NCI-H1694 (cell line): ENCODE results near the gene SH2D2A.

ENCODE experiments used
- DNase-seq: peaks from one replicate; lab custom pipeline; 2025; lab: John Stamatoyannopoulos, UW

Gene SH2D2A

DNA sequence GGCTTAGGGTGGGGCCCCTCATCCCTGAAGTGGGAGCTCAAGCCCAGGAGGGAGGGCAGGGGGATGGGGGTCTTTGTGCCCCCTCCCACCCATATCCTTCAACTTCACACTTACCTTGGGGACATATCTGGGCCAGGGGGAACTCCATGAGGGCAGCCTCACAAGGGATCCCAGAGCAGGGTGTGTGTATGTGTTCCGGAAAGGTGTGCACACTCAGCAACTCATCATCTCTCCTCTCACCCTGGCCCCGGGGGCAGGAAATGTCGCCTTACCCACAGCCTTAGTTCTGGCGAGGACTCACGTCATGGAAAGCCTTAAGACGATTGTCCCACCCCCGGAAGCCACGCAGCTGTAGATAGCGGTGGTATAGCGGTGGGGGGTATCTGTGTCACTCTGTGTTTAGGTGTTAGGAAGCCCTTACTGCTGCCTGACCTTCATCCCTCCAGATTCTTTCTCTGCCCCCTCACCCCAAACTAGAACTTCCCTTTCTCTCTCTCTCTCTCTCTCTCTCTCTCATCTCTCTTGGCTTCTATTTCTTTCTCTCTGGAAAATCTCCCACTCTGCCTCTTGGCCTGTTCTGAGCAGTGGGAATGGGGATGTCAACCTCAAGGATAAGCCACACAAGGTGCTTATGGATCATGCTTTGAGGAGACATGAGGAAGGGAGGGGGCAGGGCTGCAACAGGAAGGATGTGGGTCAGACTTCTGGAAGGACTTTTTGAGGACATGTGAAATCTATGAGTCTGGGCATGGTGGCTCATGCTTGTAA, at the start of gene SH2D2A:
Gene SH2D2A, minus strand, starts transcription at position 288 of the 768 bp plus-strand sequence. Its CDS starts 140 bp downstream, at position 148.
- DNase-seq, result no peak

DNA sequence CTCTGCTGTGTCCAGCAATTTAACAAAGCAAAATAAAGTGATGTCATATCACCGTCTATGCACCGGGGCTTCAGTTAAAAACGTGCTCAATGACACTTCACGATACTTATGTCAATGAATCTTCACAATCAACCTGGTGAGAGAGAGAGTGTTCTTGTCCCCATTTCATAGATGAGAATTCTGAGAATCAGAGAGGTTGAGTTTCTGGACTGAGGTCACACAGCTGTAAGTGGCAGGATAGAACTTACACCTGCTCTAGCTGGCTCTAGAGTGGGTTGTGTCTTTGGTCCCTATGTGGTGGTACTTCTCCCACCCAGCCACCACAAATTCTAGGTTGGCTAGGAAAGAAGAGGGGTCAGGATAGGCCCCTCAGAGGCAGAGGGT, 49.2 kb upstream of the SH2D2A start:
- DNase-seq, result no peak

DNA sequence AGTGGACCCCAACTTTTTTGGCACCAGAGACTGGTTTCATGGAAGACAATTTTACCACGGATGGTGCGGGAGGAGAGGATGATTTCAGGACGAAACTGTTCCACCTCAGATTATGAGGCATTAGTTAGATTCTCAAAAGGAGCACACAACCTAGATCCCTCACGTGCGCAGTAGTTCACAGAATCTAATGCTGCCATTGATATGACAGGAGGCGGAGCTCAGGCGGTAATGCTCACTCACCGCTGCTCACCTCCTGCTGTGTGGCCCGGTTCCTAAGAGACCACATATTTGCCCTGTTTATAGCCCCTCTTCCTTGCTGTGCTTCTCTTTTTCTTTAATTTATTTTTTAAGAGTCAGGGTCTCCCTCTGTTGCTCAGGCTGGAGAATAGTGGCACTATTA, 48.6 kb upstream of the SH2D2A start:
- DNase-seq, result no peak

DNA sequence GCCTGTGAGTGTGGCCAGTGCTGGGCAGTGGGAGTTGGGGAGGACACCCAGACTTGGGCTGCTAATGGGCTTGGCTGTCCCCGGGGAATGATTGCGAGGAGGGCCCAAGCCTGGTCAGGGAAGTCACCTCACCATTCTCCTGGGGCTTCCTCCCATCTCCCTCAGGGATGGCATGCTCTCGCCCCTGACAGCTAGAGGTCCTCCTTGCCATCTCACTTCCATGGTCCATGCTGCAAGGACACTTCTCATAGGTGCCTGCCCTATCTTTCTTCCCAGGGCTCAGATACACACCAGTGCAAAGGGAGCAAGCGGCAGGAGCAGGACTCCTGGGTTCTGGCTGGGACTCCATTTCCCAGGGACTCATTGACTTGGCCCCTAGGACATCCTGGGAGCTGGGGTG, 48.1 kb upstream of the SH2D2A start:
- no peak for DNase-seq

DNA sequence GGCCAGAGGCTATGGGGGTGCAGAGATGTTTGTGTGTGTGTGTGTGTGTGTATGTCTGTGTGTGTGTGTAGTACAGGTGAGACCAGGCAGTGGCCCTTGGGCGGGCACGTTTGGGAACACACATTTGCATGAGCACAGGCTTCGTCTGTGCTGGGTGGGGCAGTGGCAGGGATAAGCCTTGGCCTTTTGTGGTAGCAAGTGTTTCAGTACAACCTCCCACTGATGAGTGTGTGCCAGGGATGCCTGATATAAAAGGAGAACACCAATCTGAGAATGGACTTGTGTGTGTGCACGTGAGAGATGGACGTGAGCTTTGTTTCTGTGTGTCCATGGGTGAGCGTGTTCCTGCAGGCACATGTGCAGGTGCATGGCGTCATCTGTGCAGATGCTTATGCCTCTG, 47.0 kb upstream of the SH2D2A start:
- DNase-seq, result no peak

DNA sequence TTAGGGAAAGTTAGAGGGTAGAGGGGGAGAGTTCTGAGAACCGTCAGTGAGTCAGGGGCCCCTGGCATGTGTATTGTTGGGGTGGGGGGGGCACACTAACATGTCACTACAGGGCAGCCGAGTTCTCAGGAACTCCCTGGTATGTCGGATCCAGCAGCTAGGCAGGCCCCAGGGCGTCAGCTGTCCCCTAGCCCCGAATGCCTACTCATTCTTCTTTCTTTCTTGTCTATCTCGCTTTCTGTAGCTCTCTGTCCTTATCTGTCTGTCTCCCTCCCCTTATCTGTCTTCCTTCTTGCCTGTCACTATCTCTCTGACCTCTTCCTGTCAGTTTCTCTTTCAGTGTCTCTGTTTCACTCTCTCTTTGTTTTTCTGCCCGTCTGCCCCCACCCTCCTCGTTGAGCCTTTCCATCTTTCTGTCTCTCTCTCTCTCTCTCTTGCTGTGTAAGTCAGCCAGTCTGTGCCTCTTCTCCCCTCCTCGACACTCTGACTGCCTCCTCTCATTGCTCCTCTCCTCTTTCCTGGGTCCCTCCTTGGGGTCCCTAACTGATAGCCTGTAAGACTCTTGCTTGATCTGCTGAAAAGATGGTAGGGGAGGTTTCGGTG, 46.5 kb upstream of the SH2D2A start:
- no peak for DNase-seq

DNA sequence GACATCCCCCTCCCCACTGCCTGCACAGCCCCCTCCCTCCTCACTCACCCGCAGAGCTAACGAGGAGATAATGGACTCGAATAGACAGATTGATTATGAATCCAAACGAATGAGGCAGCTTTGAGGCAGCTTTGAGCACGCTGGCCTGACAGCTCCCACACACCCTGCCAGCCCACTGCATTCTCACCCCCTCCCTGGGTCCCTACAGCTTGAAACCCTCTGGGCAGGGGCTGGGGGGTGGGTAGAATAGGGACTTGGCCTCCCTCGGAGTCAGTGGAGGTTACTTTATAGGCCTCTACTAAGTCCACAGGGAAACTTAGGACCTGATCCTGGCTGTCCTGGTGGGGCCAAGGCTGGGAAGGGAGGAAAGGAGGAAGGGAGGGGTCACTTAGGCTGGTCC, 45.9 kb upstream of the SH2D2A start:
- no peak for DNase-seq

DNA sequence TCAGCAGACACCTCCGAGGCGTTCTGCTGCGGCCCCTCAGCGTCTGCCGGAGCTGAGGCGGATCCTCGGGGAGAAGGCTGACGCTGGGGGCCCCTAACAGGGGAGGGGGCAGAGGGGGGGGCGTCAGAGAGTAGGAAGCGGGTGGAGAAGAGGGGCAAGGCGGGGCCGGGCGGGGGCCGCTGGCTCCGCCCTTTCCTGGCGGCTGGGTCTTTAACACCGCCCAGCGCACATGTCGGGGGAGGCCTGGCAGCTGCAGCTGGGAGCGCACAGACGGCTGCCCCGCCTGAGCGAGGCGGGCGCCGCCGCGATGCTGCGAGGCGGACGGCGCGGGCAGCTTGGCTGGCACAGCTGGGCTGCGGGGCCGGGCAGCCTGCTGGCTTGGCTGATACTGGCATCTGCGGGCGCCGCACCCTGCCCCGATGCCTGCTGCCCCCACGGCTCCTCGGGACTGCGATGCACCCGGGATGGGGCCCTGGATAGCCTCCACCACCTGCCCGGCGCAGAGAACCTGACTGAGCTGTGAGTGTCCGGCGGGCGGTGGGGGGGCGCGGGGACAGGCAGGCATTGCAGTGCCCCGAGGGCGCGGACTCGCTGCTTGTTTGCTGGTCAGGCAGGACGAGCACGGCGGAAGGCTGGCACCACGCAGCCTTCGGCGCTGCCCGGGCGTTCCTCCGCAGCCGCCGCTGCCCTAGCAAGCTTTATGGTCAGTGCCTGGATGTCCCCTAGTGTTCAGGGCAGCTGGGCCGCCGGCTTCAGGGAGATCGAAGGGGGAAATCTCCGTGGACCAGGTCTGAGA, 44.2 kb upstream of the SH2D2A start, which contains the start of gene NTRK1:
Gene NTRK1, plus strand, starts transcription at position 238 of the 796 bp plus-strand sequence. Its CDS starts 70 bp downstream, at position 308.
- DNase-seq, result peak; percentile 92

DNA sequence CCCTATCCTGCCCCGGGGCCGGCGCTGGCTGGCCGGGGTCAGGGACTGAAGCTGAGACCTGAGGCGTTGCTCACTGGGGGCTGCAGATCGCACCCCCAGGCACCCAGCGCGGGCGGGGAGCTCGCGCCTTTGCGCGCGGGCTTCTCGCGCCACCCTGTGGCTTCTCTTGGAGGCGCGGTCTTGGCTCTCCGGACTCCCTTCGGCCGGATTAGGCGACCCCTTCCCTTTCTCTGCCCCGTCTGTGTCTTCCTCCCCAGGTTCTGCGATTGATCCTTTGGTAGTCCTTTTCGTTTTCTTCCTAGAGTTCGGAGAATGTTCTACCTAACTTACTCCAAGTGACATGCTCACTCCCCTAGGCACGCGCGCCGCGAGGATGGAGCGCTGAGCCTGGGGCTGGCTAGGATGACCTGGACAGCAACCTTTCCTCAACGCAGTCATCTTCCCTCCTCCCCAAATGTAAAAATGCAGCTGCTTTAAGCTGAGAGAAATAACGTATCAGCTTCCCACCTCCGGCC, 43.5 kb upstream of the SH2D2A start:
- no peak for DNase-seq

DNA sequence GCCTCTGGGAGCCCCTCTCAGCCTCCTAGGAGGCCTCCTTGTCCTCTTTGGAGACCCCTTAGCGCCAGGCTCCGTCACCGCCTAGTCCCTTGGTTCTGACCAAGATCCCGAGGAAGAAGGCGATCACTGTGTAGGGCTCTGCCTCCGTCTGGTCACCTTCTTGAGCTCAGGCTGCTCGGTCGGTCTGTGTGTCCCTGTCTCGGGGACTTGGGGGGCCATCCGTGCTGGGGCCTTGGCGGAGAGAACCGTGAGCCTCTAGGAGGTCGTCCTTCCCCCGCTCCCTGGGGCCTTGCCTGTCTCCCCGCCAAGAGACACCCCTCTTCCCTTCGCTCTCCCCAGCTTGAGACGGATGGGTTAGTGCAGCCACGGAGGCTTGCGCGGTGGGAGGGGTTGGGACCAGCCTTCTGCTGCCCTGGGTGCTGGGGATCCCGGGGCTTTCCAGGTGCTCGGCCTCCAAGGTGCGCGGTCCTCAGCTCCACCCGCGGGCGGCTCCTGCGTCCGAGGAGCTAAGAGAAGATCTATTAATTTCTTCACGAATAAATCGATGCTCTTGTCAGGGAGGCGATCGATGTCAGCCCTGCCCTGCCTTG, 43.0 kb upstream of the SH2D2A start:
- no peak for DNase-seq

DNA sequence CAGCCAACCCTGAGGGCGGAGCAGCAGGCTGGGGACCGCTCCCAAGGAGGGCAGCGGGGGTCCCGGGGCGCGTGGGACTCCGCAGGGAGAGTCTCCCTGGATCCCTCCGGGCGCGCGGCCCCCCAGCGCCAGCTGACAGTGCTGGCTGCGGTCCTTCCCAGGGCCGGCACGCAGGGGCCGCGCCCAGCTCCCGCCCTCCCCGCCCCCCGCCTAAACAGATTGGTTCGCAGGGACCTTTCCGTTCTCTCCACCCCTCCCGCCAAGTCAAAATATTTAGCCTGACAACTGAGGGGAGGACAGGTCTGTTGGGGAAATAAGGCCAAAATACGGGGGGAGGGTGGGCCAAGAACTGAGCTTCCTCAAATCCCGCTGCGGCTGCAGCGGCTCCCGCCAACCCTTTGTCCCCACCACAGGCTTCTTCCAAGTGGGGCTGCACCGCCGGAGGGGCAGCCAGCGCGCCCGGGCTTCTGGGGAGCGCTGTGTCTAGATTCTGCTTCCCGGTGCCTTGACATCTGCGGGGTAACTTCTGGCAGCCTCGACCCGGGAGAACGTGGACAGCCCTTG, 42.4 kb upstream of the SH2D2A start, which contains the start of gene INSRR:
Gene INSRR, minus strand, starts transcription at position 159 of the 564 bp plus-strand sequence. CDS start 496 bp downstream, outside the sequence.
- DNase-seq, result no peak

DNA sequence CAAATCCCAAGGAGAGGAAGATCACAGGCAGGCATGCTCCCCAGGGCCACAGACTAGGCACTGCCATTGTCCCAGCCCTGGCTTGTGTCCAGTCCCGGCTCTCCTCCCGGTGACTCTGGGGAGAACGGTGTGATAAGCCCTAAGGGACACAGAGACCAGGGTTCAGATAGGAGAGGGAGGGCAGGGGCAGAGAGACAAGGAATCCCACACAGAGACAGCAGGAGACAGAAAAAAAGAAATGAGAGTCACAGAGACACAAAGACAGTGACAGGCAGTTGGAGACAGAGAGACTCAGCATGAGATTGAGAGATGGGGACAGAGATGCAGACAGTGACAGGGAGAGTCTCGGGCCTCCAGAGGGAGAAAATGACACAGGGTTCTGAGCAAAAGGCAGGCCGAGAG, 41.9 kb upstream of the SH2D2A start:
- DNase-seq, result no peak

DNA sequence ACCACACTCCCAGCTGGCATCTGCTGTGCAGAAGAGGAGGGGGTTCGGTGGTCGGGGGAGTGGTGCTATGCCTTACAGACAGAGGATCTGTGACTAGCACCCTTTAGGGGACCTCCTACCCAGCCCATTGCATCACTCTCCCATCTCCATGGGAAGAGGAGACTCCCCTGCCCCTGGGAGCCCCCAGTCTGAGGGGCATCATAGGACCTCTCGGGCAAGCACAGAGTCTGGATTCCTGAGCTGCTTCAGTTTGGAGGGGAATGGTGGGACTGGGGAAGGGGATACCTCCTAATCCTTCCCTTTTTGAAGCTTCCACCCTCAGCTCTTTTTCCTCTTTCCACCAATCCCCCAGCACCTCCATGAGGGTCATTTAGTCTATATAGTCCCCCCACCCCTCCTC, 40.9 kb upstream of the SH2D2A start:
- no peak for DNase-seq

DNA sequence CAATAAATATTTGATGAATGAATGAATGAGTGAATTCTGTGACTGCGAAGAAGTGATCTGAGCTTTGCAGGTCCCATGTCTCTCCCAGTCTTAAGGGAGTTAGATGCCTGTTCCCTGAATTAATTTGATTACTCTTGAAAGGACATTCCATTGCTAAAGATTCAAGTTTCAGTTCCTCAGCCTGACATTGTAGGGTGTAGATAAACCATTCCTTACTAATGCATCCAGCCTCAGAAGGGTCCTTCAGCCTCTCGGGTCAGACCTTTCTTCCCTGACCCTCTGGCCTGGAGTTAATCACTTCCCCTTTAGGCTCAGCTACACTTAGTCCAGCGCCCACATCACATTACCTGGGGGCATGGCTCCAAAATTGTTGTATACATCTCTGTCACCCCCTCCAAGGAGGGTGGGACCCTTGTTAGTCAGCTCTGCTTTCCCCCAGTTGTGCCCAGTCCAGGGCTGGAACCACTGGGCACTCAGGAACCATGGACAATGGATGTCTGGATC, 39.7 kb upstream of the SH2D2A start:
- no peak for DNase-seq

DNA sequence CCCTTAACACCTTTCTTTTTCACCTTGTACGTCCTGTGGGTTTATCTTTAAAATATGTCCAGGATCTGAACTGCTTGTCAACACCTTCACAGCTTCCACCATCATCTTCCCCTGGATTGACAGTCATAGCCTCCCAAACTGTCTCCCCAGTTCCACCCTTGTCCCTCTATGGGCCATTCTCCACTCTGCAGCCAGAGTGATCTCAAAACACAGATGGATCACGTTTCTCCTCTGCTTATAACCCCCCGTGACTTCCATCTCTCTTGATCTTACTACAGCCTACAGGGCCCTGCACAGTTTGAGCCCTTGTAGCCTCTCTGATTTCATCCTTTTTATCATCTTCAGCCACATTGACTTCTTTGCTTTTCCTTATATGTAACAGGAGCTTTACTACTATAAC, 38.0 kb upstream of the SH2D2A start:
- DNase-seq, result no peak

DNA sequence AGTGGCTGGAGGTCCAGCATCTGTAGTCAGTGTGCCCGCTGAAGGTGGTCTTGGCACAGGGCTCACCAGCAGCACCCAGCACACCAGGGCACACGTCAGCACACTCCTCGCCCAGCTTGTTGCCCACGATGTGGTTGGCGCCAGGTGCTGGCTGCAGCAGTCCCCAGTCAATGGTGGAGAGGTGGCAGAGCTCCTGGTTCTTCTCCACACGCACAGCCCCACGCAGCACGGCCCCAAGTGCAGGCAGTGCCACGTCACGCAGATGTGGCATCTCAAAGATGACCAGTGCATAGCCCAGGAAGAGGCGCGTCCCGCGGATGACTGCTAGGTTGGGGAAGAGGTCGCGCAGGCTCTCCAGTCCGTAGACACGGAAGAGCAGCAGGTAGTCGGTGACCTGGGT, 37.1 kb upstream of the SH2D2A start:
- DNase-seq, result no peak

DNA sequence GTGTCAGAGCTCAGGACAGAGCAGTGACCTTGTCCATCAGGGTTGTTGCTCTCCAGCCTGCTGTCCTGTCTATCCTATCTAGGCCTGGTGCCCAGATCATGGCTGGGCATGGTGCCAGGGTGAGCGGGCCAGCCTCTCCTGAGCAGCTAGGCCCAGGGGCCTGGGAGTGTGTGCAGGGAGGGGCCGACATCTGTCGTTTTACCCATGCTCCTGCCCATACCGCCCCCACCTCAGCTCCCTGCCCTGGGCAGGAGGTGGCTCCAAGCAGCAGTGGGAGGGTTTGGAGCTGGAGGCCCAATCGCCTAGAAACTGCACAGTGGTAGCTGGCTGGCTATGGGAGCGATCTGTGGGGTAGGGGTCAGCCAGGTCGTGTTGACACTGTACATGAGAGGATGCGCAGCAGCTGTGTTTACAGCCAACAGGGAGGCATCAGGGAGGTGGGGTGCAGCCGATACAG, 35.8 kb upstream of the SH2D2A start:
- DNase-seq, result peak; percentile 99

DNA sequence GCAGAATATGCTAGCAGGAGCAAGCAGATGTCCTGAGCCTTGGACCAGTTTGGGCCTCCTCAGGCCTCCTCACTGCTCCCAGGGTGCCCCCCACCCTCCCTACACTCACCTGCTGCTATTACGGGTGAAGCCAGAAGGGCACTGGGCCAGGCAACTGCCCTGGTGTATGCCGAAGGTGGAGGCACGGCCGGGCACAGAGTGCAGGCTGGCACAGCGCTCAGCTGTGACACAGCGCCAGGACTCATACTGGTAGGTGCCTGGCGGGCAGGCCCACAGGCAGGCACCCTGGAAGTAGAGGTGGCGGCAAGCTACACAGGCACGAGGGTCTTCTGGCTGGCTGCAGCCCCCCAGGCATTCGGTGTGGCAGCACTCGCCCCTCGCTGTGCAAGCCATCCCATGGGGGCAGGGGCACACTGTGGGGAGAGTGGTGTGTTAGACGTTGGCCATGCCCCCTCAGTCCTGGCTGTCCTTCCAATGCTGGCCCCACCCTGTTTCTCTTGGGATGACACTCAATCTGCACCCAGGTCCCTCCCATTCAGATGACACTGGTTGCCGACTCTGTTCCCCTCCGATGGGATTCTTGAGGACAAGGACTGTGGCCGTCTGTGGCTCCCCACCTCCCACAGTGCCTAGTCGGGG, 35.2 kb upstream of the SH2D2A start:
- DNase-seq, result peak; percentile 97

DNA sequence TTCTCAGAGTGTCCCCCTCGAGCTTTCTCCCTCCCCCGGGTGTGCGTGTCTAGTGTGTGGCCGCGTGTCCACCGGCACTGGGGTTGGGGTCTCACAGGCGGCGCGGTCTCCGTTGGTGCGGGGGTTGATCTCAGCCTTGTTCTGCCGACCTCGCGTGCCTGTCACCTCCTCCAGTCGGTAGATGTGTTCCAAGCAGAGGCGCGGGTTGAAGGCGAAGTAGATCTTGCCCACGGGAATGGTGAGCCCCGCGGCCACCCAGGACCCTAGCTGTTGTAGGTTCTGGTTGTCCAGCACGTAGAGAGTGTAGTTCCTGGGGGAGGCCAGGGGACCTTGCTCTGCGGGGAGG, 32.5 kb upstream of the SH2D2A start:
- no peak for DNase-seq

DNA sequence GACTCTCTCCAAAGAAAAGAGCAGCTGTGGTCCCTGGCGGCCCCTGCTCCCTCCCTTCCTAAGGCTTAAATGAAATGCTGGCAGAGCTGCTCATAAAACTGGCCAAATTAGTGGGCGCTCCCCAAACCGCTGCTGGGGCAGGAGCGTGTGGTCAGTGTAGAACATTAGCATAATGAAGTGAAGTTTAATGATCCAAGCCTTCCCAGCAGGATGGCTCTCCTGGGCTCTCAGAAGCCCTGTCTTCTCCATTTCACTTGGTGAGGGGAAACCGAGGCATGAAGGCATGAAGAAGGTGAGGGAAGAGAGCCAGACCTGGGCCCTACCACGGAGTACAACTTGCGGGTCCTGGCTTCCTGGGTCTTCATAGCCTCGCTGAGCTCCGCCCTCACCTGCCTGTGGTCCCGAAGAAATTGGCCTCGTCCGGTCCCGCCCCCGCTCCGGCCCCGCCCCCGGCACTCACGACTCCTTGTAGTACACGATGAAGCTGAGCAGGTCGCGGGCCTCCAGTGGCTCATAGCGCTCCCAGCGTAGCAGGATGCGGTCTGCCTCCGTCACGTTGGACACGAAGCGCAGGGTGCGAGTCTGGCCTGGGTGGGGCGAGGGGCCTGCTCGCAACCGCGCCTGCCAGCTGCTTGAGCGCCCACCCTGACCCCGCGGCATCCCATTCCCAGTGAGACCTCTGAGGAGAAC, 32.0 kb upstream of the SH2D2A start:
- DNase-seq, result no peak
